ENCODE measurements around the gene NIPSNAP3A.

Gene NIPSNAP3A

GRCh38 chr9:104774831-104775573 is 27.5 kb downstream of the NIPSNAP3A start:
- DNase-seq (ENCODE audit: low spot score): no peak

DNA sequence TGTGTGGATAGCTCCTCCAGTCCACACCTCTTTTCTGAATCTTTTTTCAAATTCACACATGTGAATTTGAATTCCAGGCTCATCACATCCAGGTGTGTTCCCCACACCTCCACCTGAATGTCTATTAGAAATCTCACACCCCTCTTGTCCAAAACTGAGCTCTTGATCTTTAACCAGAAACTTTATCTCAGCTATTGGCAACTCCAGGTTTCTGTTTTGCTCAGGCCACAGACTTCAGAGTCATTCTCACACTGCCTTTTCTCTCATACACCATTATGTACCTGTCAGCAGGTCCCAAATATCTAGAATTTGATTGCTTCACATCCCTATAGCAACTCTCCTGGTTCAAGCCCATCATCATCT is 28.1 kb downstream of the NIPSNAP3A start:
- DNase-seq (ENCODE audit: low spot score): no peak

DNA sequence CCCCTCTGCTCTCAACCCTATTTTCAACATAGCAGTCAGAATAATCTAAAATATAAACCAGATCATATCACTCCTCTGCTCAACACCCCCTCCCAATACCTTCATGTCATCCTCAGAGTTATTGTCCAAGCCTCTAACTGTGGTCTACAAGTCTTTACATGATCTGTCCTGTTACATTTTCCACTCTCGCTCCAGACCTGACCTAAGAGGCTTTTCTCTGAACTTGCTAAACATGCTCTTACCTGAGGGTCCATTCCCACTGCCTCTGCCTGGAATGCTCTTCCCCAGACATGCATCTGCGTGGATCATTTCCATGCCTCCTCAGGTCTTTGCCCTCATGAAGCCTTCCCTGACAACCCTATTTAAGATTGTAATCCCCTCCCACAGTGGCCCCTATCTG is 28.5 kb downstream of the NIPSNAP3A start:
- no peak for DNase-seq (ENCODE audit: low spot score)

- DNase-seq (ENCODE audit: low spot score): no peak
Observed at GRCh38 chr9:104776797-104777196, 29.3 kb downstream of the NIPSNAP3A start.

- DNase-seq (ENCODE audit: low spot score): no peak
Observed at GRCh38 chr9:104778802-104779201, 31.3 kb downstream of the NIPSNAP3A start.

GRCh38 chr9:104779334-104779733 is 31.9 kb downstream of the NIPSNAP3A start:
- DNase-seq (ENCODE audit: low spot score): no peak

- DNase-seq (ENCODE audit: low spot score): no peak
Observed at GRCh38 chr9:104779946-104780535, 32.6 kb downstream of the NIPSNAP3A start.

DNA sequence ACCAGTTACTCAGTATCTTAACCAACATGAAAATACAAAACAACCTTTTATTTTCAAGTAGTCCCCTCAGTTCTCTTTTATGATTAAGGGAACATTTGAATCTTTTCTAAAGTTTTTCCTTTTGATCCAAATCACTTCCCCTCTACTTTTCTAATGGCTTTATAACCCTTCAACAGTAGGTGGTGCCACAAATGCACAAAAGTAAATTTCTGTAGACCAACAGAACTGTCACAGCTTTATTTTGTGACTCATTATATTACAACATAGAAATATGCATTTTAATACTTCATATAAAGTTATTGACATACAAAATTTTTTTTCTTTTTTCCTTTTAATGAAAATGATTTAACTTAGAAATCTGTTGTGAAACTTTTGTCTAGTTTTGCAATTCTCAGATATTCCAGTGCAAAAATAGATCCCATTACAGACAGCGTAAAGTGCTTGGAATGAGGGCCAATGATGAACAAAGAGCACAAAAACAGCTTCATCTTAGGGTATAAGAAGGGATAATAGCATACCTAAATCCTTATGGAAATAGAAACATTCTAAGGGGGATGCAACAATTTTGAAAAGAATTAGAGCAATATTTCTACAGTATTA is 33.4 kb downstream of the NIPSNAP3A start:
- DNase-seq (ENCODE audit: low spot score): no peak

DNA sequence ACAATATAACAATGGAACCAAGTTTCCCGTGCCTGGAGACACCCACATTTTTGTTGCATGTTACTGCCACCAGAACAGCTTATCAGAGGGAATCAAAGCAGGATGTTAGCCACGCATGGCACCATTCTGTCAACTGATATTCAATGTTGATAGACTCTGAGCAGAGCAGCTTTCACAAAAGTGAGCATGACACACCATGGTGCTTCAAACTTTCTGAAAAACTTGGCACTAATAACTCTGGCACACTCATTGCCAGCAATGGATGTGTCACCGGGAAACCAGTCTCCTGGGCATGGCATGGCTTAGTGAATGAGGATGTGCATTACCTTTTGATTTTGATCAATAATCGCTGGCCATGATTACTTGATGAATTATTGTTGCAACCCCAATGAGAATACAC is 36.1 kb downstream of the NIPSNAP3A start:
- DNase-seq (ENCODE audit: low spot score): no peak

DNA sequence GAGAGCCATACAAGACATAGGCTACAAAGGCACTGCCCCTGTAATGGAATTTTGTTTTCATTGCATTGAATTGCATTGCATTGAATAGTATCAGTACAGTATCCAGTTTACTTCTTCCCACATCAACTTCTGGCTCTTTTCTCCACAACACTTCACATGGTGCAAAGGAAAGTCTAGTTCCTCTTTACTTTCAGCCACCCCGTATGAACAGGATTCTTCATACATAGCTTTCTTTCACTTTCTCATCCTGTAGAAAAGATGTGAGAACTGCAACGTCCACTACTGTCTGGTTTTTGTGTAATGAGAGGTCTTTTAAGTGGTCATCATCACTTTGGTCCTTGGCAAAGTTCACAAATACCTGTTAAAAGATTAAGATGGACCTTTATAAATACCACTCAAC is 36.6 kb downstream of the NIPSNAP3A start:
- DNase-seq (ENCODE audit: low spot score): no peak

DNA sequence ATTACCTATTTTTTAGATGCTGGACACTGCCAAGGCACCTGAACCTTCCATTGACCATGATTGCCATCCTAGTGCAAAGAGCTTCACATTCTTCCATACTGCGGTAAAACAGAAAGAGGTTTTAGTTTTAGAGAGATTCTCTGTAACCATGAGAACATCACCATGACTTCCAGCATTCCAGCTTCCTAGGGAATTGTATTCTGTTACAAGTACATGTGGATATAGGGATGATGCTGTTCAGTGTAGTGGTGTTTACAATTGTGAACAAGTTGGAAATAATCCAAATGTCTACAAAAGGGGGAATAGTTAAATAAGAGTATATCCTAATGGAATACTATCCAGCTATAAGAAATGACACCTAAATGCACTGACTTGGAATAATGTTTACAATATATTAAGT is 38.8 kb downstream of the NIPSNAP3A start:
- no peak for DNase-seq (ENCODE audit: low spot score)

DNA sequence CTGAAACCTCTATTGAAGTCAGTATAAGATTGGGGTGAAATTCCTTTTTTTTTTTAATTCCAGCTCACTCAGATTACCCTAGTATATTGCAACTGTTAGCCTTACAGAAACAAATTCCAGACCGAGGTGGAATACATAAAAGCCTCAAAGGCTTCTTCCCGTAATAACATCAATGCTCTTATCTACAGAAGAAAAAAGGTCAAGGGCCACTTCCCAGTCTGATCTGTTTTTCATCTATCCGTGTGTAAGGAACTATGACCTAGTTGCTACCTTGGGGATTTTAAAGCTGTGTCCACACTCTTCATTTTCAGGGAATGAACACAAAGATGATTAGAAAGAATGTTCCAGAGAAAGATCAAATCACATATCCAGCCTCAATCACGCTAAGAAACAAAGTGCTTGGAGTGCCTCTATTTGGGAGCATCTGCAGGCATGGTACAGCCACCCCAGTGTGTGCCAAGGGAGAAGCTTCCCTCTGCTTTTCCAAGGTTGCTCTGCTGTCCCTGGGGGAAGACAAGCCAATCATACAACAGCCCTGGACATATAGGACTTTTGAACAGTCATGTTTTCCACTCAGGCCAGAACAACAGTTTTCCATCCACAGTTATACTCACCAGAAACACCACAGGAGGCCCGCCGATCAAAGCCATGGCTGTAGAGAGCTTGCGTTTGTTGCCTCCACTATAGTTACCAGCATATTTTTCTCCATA is 40.0 kb downstream of the NIPSNAP3A start:
- no peak for DNase-seq (ENCODE audit: low spot score)

DNA sequence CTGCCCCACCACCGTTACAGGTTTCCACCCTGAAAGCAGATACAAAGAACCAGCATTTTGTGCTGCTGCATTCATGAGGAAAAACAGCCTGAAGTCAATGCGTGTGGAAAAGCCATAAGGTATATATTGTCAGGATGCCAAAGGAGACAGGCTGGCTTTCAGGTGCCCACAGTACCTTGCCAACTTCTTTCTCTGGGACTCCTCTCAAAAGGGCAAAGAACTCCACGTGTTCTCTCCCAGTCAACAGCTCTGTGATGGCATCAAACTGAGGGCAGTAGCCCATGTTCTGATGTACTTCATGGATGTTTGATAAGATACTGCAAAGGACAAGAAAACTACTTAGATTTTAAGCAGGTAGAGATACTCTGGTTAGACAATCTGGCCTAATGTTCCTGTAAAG is 40.8 kb downstream of the NIPSNAP3A start:
- DNase-seq (ENCODE audit: low spot score): no peak

GRCh38 chr9:104794070-104794469 is 46.6 kb downstream of the NIPSNAP3A start:
- no peak for DNase-seq (ENCODE audit: low spot score)

DNA sequence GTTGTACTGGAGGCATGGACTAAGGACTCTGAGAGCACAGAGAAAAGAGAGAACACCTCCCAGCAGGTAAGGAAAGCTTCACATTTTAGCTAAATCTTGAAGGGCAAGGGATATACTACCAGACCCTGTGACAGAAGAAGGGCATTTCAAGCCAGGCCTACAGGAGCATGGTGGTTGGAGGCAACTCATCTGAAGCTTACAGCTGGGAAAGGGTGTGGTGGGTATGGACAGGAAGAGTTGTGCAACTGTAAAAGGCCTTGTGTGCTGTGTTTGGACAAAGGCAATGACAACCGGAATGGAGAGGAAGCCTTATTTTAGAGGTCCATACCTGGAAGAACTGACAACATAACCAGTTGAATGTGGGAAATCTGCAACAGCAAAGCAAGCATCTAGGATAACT is 47.6 kb downstream of the NIPSNAP3A start:
- no peak for DNase-seq (ENCODE audit: low spot score)

- DNase-seq (ENCODE audit: low spot score): no peak
Observed at GRCh38 chr9:104795857-104796256, 48.4 kb downstream of the NIPSNAP3A start.

- DNase-seq (ENCODE audit: low spot score): no peak
Observed at GRCh38 chr9:104798209-104798995, 50.9 kb downstream of the NIPSNAP3A start.

DNA sequence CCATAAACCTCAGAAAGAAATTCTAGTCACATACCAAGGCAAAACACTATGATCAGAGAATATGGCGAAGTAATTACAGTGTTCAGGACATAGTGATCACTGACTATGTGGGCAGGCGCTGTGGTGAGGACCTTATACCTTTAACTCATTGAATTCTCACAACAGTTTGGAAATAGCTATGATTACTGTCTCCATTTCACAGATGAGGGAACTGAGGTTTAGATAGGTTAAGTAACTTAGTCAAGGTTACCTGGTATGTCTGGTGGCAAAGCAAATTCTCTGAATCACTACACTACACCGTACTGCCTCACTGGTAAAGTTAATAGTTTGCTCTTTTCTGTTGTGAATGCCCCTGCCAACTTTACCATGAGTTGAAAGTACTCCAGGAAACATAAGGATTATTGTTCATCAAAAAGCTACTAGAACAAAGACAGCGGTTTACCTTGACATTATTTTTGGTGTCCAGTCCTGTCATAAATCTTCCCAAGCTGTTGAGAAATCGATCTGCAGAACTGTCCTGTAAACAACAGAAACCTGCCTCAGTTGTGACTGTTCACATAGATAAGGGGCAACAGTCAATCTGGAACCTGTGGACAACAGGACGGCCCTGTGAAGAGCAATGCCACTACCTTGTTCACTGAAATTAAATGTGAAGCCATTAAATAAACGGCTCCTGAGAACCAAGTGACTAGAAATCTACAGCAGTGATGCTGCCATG is 52.7 kb downstream of the NIPSNAP3A start:
- no peak for DNase-seq (ENCODE audit: low spot score)

DNA sequence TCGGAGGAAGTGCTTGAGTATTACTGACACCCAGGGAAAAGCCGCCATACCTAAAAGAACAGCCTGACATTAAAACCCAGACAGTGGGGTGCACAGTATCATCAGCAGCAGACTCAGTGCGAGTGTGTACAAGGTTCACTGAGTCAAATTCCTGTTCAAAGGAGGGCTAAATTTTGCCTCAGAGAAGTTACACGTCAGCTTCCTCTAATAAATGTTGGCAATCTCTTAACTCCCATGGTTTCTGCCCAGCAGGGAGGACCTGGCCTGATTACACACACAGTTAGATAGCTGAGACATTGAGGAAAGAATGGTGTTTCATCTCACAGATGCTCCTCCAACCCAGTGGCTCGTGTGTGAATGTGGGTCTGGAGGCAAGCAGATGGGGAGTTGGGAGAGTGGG is 54.6 kb downstream of the NIPSNAP3A start:
- no peak for DNase-seq (ENCODE audit: low spot score)

GRCh38 chr9:104802906-104803305 is 55.4 kb downstream of the NIPSNAP3A start:
- DNase-seq (ENCODE audit: low spot score): no peak

- DNase-seq (ENCODE audit: low spot score): no peak
Observed at GRCh38 chr9:104805441-104805840, 58.0 kb downstream of the NIPSNAP3A start.
